Sigmoid colon (tissue), 4 donors: ENCODE data around the gene EEFSEC.

Source experiments
- CTCF ChIP-seq, 4 experiments: fragments of 450-650 bp in 3 of 4; fragments of 200-600 bp in 1 of 4; IDR thresholded peaks; one replicate each; pipeline ENCODE4 v1.5.1; 2016 to 2019; ENCODE audit warnings: antibody characterized with exemption in 4 of 4, mild to moderate bottlenecking in 3 of 4, moderate library complexity in 2 of 4
- EP300 ChIP-seq, 4 donors: sonication (generic); formaldehyde crosslinking; IDR thresholded peaks; one replicate each; pipeline ENCODE4 v1.6.1; 2017; ENCODE audit warnings: antibody characterized with exemption in 4 of 4
- POLR2A ChIP-seq, 2 donors: fragments of 450-650 bp; IDR thresholded peaks; one replicate each; pipeline ENCODE4 v1.6.1; 2016; ENCODE audit warnings: antibody characterized with exemption in 2 of 2, mild to moderate bottlenecking in 2 of 2, moderate library complexity in 2 of 2
- POLR2AphosphoS5 ChIP-seq, 4 donors: sonication (generic); formaldehyde crosslinking; IDR thresholded peaks; one replicate each; pipeline ENCODE4 v1.6.1; 2017; ENCODE audit warnings: antibody characterized with exemption in 4 of 4

- TF ChIP-seq CTCF (IDR thresholded peaks at IDR 0.05) (no peak), POLR2A (IDR thresholded peaks at IDR 0.05) (no peak), POLR2AphosphoS5 (IDR thresholded peaks at IDR 0.05) (no peak), EP300 (IDR thresholded peaks at IDR 0.05) (no peak)
Measured at GRCh38 chr3:128253150-128253549, 99.9 kb downstream of the EEFSEC start.
